HL-60 (cell line): ENCODE results near the gene TMEM143.

Experiments used
- DNase-seq, 2 experiments: peaks; one replicate each; pipeline ENCODE4 v3.0.0-alpha.2; 2010 to 2020; ENCODE audit warnings: low read depth in 1 of 2, low spot score in 1 of 2
- H3K27ac ChIP-seq: fragments of 250-450 bp; sonication (Bioruptor Pico); replicated peaks from 2 replicates; pipeline ENCODE4 v1.5.1; 2020; ENCODE audit warnings: mild to moderate bottlenecking, moderate library complexity
- H3K27me3 ChIP-seq: fragments of 250-450 bp; sonication (Bioruptor Pico); 2 replicates; pipeline ENCODE4 v1.5.1; 2021; ENCODE audit warnings: mild to moderate bottlenecking, moderate library complexity; ENCODE audit not compliant: insufficient read depth, poor library complexity, severe bottlenecking
- H3K4me3 ChIP-seq: replicated peaks from 2 replicates; pipeline ENCODE4 v1.5.1; 2011; ENCODE audit warnings: mild to moderate bottlenecking, control low read depth, low read length; ENCODE audit not compliant: insufficient read depth
- CTCF ChIP-seq: IDR thresholded peaks from one replicate; pipeline ENCODE4 v1.5.1; 2011; ENCODE audit warnings: low read length, control low read depth, inconsistent platforms; ENCODE audit not compliant: insufficient read depth
- GABPA ChIP-seq: IDR thresholded peaks from 2 replicates; pipeline ENCODE4 v1.6.1; 2012; ENCODE audit warnings: low read depth
- POLR2AphosphoS5 ChIP-seq: IDR thresholded peaks from 2 replicates; pipeline ENCODE4 v1.6.1; 2012; ENCODE audit warnings: low read depth
- REST ChIP-seq: IDR thresholded peaks from 2 replicates; pipeline ENCODE4 v1.6.1; 2012; ENCODE audit warnings: low read depth; ENCODE audit not compliant: insufficient replicate concordance
- SPI1 ChIP-seq: IDR thresholded peaks from 2 replicates; pipeline ENCODE4 v1.6.1; 2012; ENCODE audit warnings: low read depth, mild to moderate bottlenecking, borderline replicate concordance

TMEM143 gene

DNA sequence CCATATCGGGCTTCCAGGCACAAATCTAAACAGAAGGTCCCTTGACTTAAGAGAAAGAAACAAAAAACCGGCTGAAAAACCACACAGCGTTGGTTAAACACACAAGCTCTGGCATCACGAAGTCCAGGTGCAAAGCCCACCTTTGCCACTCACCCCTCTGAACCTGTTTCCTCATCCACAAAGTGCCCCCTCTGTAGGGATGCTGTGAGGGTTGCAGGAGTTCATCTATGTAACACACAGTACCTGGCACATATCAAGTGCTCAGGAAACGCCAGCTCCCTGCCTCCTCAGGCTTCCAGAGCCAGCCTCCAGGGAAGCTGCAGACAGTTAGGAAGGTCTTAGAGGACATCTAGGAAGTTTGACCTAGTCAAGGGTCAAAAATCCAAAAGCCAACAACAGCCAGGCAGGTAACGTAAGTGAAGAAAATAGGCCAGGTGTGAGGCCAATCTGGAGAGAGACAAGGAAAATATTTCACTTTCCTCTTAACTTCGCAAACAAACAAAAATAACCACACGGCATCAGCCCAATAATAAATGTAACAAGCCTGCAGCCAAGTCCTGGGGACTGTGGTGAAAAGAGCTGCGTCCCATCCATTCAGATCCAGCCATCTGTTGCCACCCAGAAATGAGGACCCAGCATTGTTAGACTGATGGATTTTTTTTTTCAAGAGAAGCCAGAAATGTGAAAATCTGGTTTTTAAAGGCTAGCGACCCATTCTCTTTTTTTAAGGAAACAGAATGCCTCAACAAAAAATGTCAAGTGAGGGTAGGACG, 17.6 kb upstream of the TMEM143 start:
- DNase-seq: no peak
- Histone ChIP-seq H3K27ac (no peak overlapping the region), H3K27me3 (no peaks in the 10 kb centered on the region), H3K4me3 (no peak overlapping the region)
- TF ChIP-seq POLR2AphosphoS5 (no peak), SPI1 (no peak), CTCF (no peak), REST (no peak), GABPA (no peak)

DNA sequence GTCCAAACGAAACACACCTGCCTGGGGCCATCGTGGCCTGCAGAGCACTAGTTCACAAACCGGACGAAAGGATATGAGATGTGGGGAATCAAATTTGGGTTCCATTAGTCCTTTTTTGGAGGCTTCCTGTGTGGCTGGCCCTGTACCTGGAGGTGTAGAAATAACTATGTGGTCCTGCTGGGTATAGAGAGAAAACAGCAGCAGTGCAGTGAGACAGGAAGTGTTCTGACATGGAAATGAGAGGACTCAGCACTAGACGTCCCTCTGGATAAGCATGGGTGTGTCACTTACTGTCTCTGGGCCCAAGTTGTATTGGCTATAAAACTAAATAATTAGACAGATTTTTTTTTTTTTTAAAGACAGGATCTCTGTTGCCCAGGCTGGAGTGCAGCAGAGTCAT, 15.3 kb upstream of the TMEM143 start:
- Histone ChIP-seq H3K27me3 (no peaks in the 10 kb centered on the region), H3K27ac (no peak overlapping the region), H3K4me3 (no peak overlapping the region)
- DNase-seq: no peak
- TF ChIP-seq CTCF (no peak), REST (no peak), POLR2AphosphoS5 (no peak), SPI1 (no peak), GABPA (no peak)

- H3K27ac ChIP-seq: no peak overlapping the region
- no peaks in the 10 kb centered on the region for H3K27me3 ChIP-seq
- TF ChIP-seq REST: no peak
- TF ChIP-seq CTCF: no peak
- TF ChIP-seq POLR2AphosphoS5: no peak
- no peak for TF ChIP-seq SPI1
- no peak for TF ChIP-seq GABPA
- no peak overlapping the region for H3K4me3 ChIP-seq
- no peak for DNase-seq
Measured at GRCh38 chr19:48378194-48378570, 14.4 kb upstream of the TMEM143 start.
